ENCODE measurements around the gene TREML4. TPM values are rescaled to one million over a fixed set of nuclear protein-coding genes. Genes with fewer than 3 reads are reported as not detected.

TREML4 gene
- total and polyA plus RNA-seq, 9 of the 15 experiments (the other 6 are each of a cell fraction or from before 2014, with no cell fraction given), result not detected

DNA sequence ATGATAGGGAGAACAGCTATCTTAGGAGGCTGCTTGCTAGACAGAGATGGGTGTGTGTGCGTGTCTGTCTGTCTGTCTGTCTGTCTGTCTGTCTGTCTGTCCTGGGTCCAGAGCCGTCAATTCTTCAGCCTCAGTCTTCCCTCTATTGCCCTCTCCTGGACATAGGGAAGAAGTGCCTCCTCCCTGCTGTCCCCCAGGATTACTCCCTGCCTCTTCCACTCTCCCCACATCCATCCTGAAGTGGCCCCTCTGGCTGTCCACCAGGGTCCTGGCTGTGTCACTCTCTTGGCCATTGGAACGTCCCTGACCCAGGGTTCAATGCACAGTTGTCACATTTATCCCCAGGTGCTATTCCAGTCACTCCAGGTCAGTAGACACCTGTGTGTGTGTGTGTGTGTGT, 37.4 kb upstream of the TREML4 start:
- WGBS (ENCODE audit: insufficient coverage, low coverage, missing lambda C conversion rate), result 10% methylated on average over 3 of the region's 3 CpGs
- ATAC-seq, result no peak
- ChIA-PET POLR2A (interaction anchor here (1.5 kb wide), 1 partner anchor 10 kb away, joined by 3 read pairs; the partner anchor contains the start of gene TREML2), CTCF (ENCODE audit: low intra/inter-chr PET ratio) (interaction anchor here (0.6 kb wide), 1 partner anchor 10 kb away, joined by 4 read pairs; no protein-coding TSS in a partner anchor)
- H3K4me1 ChIP-seq (replicated peaks in 1 of 2; ENCODE audit: control insufficient read depth in 2 of 2, insufficient read depth in 2 of 2, low read length in 2 of 2), result no peaks in the 10 kb centered on the region
- no TSS peak for BruUV-seq (replicated peaks)
- H3K9me3 ChIP-seq (replicated peaks; ENCODE audit: control insufficient read depth, insufficient read depth, low read depth, low read length), result no peaks in the 10 kb centered on the region
- H3K27ac ChIP-seq (ENCODE audit: extremely low read depth, low read depth, low read length), result no peak overlapping the region
- H3K9ac ChIP-seq (ENCODE audit: insufficient read depth in 1 of 2, low read depth in 2 of 2, low read length in 2 of 2), result no peak overlapping the region
- intact Hi-C loops (cut with micrococcal nuclease) (loop anchor here (5.0 kb wide), 1 partner anchor 127 kb away; no protein-coding TSS in a partner anchor), in situ Hi-C loops (cut with MboI) (no loop called here)
- no peaks in the 10 kb centered on the region for H3K36me3 ChIP-seq (ENCODE audit: control insufficient read depth, insufficient read depth, low read length)
- no peak overlapping the region for H3K4me3 ChIP-seq
- H3K4me2 ChIP-seq (ENCODE audit: insufficient read depth, low read length), result no peak overlapping the region
- H3K79me2 ChIP-seq (ENCODE audit: control insufficient read depth, insufficient read depth, low read length), result no peaks in the 10 kb centered on the region
- no peak overlapping the region for H2AFZ ChIP-seq (ENCODE audit: low read depth, low read length)
- H4K20me1 ChIP-seq (replicated peaks; ENCODE audit: control insufficient read depth, insufficient read depth, low read length), result no peaks in the 10 kb centered on the region
- peaks cover 0 to 12% of the 10 kb centered on the region in 2 experiments; a peak in 3 of 5 replicates for H3K27me3 ChIP-seq (ENCODE audit: control insufficient read depth in 2 of 2, insufficient read depth in 2 of 2, low read length in 2 of 2)
- TF ChIP-seq ASH1L (IDR thresholded peaks at IDR 0.05; ENCODE audit: borderline replicate concordance, low read depth, partially characterized antibody), result no peak
- TF ChIP-seq STAT5B (CRISPR knock-in tag; IDR thresholded peaks at IDR 0.05), result no peak
- TF ChIP-seq NR4A1 (CRISPR knock-in tag; IDR thresholded peaks at IDR 0.05), result no peak
- TF ChIP-seq NR4A1 (tag; IDR thresholded peaks at IDR 0.05), result no peak
- TF ChIP-seq ZFP36 (IDR thresholded peaks at IDR 0.05; ENCODE audit: low read depth, low read length, partially characterized antibody), result peak; percentile 91
- TF ChIP-seq ZNF282 (CRISPR knock-in tag; IDR thresholded peaks at IDR 0.05), result no peak
- peak; percentile 73; the same call in 1 of the 2 replicates for TF ChIP-seq ZNF436 (CRISPR knock-in tag; IDR thresholded peaks at IDR 0.05)
- no peak for DNase-seq (ENCODE audit: extremely low read depth in 1 of 4, low spot score in 3 of 4)
- H3K9me1 ChIP-seq (ENCODE audit: control insufficient read depth, insufficient read depth, low read length), result no peaks in the 10 kb centered on the region
- no peak for FAIRE-seq
